Glomerular visceral epithelial cell (primary cell): ENCODE measurements around the gene ANKRD31.
A peak's percentile ranks its signal among the peaks of the same experiment; 100 is the strongest.

Source experiments
- DNase-seq: peaks from one replicate; pipeline ENCODE4 v3.0.0-alpha.2; 2016; ENCODE audit errors: extremely low spot score

The ANKRD31 gene

DNA sequence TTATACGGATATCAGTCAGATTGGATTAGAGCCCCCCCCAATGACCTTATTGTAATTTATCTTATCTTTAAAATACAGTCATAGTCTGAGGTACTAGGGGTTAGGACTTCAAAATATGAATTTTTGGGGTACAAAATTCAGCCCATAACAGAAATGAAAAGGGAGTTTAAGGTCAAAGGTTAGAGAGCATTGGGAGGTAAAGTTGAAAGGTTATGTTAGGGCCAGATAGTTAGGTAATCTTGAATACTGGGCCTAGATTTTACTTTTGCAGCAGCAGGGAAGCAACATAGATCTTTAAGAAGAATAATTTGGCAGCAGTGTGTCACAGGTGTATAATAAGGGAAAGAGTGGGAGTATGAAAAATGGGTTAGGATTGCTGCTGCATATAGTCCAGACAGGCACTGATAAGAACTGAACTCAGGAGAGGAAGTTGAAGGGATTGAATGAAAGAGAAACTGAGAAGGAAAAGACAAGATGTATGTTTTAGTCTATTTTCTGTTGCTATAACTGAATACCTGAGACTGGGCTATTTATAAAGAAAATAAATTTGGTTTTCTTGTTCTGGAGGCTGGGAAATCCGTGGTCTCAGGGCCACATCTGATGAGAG is 173.7 kb downstream of the ANKRD31 start:
- DNase-seq: no peak

DNA sequence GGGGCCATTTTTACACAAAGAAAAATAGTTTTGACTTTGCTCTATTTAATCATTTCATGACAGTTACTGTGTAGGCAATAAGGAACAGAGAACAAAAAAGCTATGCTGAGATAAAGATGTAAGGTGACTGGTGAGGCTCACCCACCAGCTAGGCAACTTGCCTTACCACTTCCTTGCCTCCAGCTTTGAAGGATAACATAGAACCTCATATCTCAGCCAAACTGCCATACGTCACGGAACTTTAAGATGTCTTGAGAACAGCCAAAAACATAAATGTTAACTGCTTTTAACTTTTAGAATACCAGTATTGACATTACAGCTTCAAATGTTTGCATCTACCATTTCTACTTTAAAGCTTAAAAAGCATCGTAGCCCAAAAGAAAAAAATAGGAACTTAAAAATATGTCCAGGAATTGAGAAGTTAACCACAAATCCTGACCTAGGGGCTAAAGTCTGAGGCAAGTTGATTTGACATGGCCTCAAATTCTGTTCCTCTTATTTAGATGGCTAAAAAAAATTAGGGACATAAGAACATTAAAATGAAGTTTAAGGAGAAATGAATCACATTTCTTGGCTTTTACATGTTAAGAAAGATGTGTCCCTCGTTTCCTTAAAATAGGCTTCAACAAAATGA is 176.6 kb downstream of the ANKRD31 start:
- DNase-seq: no peak

DNA sequence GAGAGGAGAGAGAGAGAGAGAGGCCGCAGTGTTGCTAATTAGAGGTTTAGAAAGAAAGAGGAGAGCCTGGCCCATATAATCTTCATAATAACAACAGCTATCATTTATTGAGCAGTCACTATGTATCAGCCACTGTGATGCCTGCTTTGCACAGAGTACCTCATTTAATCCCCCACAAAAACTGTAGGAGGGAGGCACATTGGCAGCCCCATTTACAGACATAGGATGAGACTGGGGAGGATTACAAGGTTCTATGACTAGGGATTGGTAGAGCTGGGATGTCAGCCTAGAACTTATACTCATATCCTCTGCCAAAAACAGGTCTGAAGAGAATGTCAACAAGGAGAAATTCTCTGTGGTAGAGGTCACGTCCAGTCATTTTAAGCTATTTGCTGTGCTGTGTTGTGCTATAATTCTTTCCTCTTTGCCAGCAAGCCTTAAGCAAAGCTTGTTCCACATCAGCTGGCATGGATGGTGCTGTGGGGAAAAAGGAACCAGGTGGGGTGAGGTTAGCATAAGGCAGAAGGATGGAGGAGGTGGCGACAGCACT is 177.6 kb downstream of the ANKRD31 start:
- no peak for DNase-seq

DNA sequence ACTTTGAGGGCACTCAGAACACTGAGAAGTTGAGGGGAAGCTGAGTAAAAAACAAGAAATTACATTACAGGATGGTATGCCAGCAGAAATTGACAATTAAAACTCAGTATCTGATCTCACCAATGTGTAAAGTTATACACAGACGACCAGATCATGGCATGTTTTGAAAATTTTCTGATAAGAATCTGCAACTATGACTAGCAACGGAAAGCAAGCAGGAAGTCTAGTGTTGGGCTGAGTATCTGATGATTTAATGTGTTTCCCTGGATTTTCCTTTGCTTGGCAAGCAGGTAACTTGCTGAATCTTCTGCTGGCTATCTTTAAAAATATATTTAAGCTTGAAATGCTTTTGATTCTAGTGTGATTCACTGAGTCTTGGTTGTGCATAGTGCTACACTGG is 179.1 kb downstream of the ANKRD31 start:
- no peak for DNase-seq

DNA sequence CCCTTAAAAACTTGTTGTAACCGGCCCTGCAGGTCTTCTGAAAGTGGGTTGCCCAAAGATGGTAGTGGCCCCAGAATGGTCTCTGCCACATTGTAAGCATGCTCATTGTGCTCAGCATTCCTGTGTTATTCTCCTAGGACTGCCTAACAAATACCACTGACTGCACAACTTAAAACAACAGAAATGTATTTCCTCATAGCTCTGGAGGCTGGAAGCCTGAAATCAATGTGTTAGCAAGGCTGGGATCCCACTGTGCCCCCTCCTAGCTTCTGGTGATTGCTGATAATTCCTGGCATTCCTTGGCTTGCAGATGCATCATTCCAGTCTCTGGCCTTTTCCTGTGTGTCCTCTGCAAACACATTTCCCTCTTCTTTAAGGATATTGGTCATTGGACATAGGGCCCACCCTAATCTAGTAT is 180.9 kb downstream of the ANKRD31 start:
- no peak for DNase-seq

DNA sequence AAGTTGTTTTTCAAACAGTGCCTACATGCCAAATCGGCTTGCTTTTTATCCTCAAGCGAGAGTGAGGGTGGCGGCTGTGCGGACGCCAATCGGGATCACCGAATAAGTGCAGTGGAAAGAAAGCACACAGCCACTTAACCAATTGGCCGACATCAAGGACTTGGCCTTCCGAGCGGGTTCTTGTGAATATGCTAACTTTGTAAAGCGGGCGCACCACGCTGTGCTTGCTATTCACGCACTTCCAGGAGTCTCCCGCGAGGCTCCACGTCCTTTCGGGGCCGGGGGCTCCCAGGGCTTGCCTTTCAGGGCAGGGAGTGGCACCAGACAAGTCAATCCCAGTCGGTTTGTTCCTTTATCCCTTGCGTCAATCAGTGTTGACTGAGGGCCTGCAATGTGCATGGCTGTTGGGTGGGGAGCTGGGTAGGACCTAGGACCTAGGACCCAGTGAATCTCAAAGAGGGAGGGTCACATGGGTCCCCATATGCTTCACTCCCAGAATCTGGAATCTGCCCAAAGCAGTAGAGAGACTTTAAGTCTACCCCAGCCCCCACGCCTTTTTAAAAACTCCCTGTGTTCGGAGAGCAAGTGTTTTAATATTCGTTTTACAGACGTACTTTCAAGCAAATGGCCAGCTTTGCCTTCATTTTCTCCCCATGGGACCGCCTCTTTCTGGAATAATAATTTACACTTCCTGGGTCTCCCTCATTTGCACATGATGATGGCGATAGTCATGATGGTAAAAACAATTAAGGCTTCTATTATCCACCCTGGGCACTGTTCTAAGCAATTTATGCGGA is 182.3 kb downstream of the ANKRD31 start:
- DNase-seq: no peak

DNA sequence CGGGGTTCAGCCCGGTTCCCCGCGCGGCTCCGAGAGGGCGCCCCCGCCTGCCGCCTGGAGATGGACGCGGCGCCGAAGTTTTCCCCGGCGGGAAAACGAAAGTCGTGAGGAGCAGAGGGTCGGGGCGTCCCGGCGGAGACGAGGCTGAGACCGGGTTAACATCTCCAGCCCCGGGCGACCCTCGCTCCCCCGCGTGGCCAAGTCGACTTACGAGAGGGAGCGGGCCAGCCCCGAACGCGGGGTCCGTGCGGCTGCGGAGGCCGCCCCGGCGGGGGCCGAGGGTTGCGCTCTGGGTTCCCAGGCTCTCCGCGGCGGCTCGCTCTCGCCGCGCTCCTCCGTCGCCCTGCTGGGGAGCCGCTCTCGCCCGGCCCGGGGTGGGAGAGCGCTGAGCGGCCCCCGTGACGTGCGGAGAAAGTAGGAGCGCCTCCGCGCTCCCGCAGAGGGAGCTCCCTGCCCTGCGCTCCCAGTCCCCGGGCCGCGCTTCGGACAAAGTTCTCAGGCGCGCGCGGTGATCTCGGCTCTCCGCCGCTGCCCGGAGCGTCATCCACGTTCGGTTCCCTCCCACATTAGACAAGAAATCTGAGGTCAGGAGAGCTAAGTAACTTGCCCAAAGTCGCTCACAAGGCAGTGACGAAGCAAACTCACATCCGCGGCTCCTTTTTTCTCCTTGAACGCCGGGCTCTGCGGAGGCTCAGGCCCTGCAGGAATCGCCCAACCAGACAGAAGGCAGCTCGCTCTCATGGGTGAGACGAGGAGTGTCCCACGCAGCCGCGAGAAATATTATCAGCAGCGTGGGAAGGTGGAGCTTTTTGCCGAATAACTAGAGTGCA is 183.2 kb downstream of the ANKRD31 start:
- peak; percentile 76 for DNase-seq

DNA sequence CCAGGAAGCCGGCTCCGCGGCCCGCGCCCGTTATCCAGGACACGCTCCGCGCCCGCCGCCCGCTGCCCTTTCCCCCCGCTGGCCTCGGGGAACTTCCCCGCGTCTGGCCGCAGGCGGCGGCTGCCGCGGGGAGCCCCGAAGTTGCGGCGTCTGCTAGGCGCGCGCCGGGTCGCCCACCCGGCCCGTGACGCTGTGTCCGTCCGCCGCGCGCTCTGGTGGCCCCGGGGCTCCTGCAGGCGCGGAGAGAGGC is 183.7 kb downstream of the ANKRD31 start:
- DNase-seq: no peak

DNA sequence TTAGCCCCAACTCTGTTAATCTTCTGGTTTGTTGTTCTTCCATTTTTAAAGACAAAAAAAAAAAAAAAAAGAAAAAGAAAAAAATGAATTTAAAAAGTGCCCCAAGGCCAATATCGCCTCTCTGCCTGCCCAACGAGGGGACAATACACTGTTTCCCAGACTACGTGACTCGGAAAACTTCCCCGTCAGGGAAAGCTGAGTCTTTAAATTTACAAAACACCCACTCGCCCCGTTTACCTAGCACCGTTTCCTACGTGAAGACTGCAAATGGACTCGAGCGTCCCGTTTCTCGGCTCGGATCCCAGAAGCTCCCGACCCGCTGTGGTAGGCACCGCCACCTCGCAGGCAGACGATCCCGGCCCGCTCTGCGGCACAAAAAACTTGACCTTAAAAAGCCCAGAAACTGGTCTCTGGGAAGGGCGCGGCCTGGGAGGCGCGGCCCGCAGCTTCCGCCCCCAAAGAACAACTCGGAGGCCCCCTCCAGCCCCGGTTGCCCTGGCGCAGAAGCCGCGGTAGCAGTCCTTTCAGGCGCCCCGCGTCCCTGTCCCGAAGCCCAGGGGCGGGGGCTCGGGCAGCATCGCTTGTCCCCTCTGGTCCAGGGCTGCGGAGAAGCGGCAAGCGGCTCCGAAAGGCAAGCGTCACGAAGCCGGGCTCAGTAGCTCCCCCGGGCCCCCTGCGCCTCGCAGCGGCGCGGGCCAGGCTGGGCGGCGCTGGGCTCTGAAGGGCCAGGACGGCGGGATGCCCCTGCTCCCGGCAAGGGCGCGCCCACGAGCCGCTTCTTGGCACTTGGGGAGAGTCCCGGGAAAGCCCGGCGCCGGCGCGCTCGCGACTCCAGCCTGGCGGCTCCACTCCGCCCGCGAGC is 184.3 kb downstream of the ANKRD31 start, which contains the start of gene GCNT4:
Gene GCNT4 (minus strand): TSS at position 367 of the 862 bp plus-strand sequence. CDS start 22,521 bp downstream, outside the sequence.
- DNase-seq: peak; percentile 70

DNA sequence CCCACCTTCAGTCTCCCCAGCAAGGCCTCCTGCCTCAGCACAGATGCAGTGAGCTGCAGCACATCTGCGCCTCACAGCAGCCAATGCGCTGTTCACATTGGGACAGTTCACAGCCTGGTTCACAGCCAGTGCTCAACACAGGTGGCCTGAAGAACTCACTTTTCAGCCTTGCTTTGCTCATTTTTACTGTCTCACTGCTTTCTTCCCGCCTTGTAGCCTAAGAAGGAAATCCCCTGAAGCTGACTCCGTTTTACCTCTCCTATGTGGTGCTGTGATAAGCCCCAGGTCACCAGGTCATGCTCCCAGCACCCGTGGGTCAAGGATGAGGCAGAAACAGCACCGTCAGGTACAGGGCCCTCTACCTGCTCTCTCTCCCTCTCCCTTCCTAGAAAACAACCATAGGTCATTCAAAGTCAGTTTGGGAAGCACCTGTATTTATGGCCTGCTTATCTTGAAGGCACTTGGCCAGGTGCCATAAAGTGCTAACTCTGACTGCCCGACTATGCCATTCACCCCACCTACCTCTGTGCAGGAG is 185.4 kb downstream of the ANKRD31 start:
- DNase-seq: no peak

DNA sequence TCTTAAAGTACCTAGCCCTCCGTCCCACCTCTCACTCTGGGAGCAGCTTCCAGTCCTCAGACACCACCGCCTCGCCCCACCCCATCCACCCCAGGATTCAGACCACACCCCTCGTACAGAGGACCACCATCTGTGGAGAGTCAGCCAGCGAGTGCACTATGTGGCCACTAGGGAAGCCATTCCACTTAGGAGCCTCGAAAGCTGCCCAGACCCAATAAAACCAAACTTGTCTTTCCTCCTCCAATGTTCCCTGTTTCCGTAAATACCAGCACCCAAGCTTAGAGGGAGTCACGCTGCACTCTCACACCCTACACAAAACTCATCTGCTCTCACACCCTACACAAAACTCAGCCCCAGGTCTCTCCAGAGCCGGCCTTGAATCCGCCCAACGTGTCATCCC is 186.3 kb downstream of the ANKRD31 start:
- peak; percentile 20 for DNase-seq

DNA sequence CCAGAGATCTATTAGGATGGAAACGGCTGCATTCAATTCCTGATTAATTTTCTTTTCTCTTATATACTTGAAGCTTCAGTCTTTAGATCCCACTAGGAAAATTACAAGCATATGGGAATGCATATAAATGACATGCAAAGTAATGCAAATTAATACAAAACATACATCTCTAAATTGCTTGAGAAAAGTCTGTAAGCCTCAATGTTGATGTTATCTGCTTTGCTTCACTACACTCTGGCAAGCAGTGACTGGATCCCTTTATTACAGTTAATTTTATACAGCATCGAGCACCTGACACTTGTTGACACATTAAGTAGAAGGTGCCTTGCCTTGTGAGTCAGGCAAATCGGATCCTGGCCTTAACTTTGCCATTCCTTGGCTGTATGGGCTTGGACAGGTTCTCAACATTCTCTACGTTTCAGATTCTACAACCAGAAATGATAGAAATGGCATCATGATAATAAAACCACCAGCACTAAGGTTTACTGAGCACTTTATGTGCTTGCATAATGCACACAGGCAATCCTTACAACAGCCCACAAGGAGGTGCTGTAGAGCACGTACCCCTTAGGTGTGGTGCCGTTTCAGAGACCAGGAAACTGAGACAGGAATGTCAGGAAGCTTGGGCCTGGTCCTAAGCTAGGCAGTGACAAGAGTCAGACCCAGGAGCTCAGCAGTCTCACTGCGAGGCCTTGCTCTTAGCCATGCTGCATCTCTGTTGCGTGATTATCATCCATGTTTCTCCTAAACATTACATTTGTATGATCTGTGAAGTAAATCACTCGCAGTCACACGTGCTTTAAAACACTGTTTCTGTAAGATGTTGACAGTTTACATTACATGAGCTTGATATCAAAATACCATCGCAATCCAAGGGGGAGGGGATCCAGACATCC is 187.0 kb downstream of the ANKRD31 start:
- peak; percentile 61 for DNase-seq

DNA sequence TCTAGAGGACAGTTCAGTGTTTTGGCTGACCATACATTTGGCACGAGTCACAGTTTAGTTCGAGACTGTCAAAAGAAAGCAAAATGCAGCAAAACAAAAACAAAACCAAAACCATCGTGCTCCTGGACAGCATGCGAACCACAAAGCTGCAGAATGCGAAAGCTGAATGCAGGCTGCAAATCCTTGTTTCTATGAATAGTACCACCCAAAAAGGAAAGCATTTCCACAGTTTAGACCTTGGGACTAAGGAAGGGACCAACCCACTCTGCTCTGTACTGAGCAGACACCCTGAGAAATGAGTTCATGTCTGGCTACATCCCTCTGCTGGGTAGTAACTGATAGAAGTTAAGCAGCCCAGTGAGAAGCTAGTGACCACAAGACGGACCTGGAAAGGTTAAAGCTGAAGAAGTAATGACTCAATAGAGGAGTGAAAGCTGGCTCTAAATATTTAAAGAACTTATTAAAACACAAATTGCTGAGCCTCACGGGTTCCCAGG is 188.2 kb downstream of the ANKRD31 start:
- peak; percentile 63 for DNase-seq

DNA sequence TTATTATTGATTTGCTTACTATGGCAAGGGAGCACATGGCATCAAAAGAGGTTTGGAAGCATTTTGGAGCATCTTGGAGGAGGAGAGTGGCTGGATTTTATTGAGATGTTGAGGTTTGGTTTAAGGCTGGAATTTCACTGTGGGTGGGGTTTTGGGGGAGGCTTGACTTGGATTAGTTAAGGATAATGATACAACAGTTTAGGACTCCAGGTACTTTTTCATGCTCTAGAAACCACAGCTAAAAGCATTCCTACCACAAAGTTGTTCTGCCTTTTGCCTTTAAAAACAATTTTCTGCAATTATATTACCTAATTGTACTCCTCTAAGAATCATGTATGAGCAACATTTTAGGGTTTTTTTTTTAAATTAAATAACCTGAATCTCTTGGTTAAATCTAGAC is 189.3 kb downstream of the ANKRD31 start:
- DNase-seq: peak; percentile 31

DNA sequence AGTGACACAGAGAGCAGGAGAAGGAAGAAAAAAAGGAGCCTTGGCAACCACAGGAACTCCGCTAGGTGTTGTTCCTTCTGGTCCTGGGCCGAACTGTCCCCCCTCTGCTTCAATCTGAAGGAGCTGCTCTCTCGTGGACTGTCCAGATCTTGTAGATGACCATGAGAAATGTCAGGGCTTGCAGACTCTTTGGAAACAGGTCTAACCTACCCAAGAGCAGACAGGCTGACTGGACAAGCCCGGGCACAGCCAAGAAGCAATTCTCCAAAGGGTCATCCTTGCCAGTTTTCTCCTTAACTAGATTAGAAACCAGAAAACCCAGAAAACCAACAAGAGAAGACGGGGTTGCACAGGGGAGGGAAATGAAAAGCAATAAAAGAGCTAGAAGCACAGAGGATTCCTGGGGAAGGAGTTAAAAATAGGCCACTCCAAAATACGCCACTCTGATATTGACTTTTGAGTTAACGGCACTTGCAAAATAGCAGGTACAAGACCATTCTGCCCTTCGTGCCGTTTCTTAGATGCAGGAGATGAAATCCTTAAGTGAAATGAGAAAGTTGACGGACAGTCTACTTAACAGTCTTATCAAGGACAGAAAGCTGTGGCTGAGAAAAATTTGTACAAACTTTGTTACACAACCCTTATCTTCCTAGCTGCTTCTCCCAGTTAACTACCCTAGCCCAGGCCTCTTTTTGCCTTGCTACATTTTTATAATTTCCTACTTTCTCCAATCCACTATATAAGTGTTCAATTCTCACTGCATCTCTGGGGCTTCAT is 190.1 kb downstream of the ANKRD31 start:
- DNase-seq: no peak

DNA sequence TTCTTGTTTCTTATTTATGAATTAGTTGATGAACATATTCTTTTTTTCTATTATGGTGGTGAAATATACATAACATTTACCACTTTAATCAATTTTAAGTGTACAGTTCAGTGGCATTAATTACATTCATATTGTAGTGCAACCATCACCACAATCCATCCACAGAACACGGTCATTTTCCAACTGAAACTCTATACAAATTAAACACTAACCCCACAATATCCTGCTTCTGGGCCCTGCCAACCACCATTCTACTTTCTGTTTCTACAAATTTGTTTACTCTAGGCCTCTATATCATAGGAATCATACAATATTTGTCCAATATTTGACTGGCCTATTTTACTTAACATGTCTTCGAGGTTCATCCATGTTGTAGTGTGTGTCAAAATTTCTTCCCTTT is 191.6 kb downstream of the ANKRD31 start:
- DNase-seq: no peak

DNA sequence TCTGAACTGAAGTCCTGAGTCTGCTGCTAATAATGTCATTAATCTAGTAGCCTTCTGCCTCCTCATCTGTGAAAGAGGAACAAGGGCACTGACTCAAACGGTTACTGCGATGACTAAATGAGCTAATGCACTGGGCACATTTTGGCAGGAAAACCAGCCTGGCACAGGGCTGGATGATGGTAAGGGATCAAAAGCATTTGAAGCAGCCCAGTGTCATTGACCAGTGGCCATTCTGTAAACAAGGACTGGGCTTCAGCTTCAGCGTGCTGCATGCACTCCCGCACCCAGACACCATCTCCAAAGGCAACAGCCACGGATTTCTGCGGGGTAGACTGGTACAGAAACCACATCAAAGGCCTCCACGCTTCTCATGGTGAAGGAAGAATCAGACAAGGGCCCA is 192.3 kb downstream of the ANKRD31 start:
- peak; percentile 67 for DNase-seq

DNA sequence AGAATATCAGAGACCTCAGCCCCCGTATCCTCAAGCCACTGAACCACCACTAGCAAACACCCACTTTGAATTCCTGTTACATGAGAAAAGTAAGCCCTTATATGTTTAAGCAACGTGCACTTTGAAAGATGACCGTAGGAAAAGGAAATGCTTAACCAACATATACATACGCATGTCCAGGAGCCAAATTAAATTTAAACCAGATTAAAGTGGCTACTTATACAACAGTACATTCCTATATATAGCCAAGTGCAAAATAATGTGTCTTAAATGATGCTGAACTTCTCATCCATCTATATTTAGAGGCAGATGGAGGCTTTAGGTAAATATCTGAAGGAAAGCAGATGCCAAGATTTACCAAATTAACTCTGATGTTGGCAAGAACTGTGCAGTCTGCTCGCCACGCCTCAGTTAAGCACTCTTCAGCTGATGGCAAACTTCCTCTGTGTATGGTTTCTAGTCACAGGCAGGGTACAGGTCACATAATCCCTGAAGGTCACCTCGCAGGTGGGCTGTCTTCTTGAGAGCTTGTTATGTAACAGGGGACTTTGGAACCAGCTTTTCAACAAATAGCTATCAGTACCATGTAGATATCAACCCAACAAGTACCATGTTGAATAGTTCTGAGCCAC is 192.9 kb downstream of the ANKRD31 start:
- DNase-seq: no peak
